GM12878 (cell line): ENCODE measurements around the gene MAML3. TPM values are rescaled to one million over a fixed set of nuclear protein-coding genes. Genes with fewer than 3 reads are reported as not detected.
A peak's percentile ranks its signal among the peaks of the same experiment; 100 is the strongest.

Experiments
- ATF3 ChIP-seq: IDR thresholded peaks from 2 replicates; pipeline ENCODE4 v1.6.1; 2011; ENCODE audit warnings: low read depth, mild to moderate bottlenecking, low read length, moderate library complexity, borderline replicate concordance; ENCODE audit errors: extremely low read depth
- CBFB ChIP-seq: IDR thresholded peaks from 2 replicates; pipeline ENCODE4 v1.6.1; 2016; ENCODE audit warnings: antibody characterized with exemption, low read depth
- CBX5 ChIP-seq: sonication (generic); IDR thresholded peaks from 2 replicates; pipeline ENCODE4 v1.6.1; 2016; ENCODE audit warnings: low read depth, moderate library complexity, mild to moderate bottlenecking, inconsistent platforms
- CEBPZ ChIP-seq: fragments of 150-350 bp; IDR thresholded peaks from 2 replicates; pipeline ENCODE4 v1.6.1; 2016; ENCODE audit warnings: low read depth, low read length
- CREB1 ChIP-seq: IDR thresholded peaks from 2 replicates; pipeline ENCODE4 v1.6.1; 2012; ENCODE audit warnings: low read depth, mild to moderate bottlenecking, inconsistent platforms
- EP300 ChIP-seq, 2 experiments: fragments of 150-350 bp in 1 of 2; IDR thresholded peaks; 2 replicates each; pipeline ENCODE4 v1.6.1; 2011 to 2012; ENCODE audit warnings: low read depth in 2 of 2, low read length in 2 of 2, borderline replicate concordance in 1 of 2, improper control_type of control experiment in 1 of 2, inconsistent platforms in 1 of 2; ENCODE audit not compliant: control insufficient read depth in 1 of 2
- IKZF2 ChIP-seq, 2 experiments: fragments of 450-650 bp; IDR thresholded peaks; 2 replicates each; pipeline ENCODE4 v1.6.1; 2017; ENCODE audit warnings: mild to moderate bottlenecking in 2 of 2, moderate library complexity in 2 of 2
- JUNB ChIP-seq: IDR thresholded peaks from 2 replicates; pipeline ENCODE4 v1.6.1; 2016; ENCODE audit warnings: antibody characterized with exemption, mild to moderate bottlenecking
- LARP7 ChIP-seq: fragments of 450-650 bp; IDR thresholded peaks from 2 replicates; pipeline ENCODE4 v1.6.1; 2017; ENCODE audit warnings: mild to moderate bottlenecking
- MEF2B ChIP-seq: fragments of 450-650 bp; IDR thresholded peaks from 2 replicates; pipeline ENCODE4 v1.6.1; 2018; ENCODE audit warnings: mild to moderate bottlenecking, moderate library complexity; ENCODE audit not compliant: partially characterized antibody, poor library complexity, severe bottlenecking
- MLLT1 ChIP-seq: fragments of 450-650 bp; IDR thresholded peaks from 2 replicates; pipeline ENCODE4 v1.6.1; 2016; ENCODE audit warnings: mild to moderate bottlenecking
- MTA3 ChIP-seq: IDR thresholded peaks from 2 replicates; pipeline ENCODE4 v1.6.1; 2012; ENCODE audit warnings: low read length, inconsistent platforms, borderline replicate concordance
- MYB ChIP-seq: fragments of 150-350 bp; IDR thresholded peaks from 2 replicates; pipeline ENCODE4 v1.6.1; 2014; ENCODE audit warnings: mild to moderate bottlenecking, low read depth, low read length, borderline replicate concordance
- NR2C1 ChIP-seq: fragments of 450-650 bp; IDR thresholded peaks from 2 replicates; pipeline ENCODE4 v1.6.1; 2017; ENCODE audit warnings: antibody characterized with exemption, mild to moderate bottlenecking, moderate library complexity
- PBX3 ChIP-seq: IDR thresholded peaks from 2 replicates; pipeline ENCODE4 v1.6.1; 2011; ENCODE audit warnings: mild to moderate bottlenecking, low read depth, low read length, moderate library complexity; ENCODE audit not compliant: insufficient replicate concordance
- SRF ChIP-seq, 2 experiments: IDR thresholded peaks; 2 replicates each; pipeline ENCODE4 v1.6.1; 2011; ENCODE audit warnings: low read depth in 2 of 2, low read length in 2 of 2, mild to moderate bottlenecking in 1 of 2, moderate library complexity in 1 of 2
- STAT1 ChIP-seq: fragments of 450-650 bp; conservative IDR thresholded peaks from 2 replicates; pipeline ENCODE4 v1.6.1; 2014; ENCODE audit warnings: antibody characterized with exemption, mild to moderate bottlenecking
- ZBTB40 ChIP-seq: fragments of 450-650 bp; IDR thresholded peaks from 2 replicates; pipeline ENCODE4 v1.6.1; 2016; ENCODE audit warnings: mild to moderate bottlenecking, moderate library complexity, borderline replicate concordance
- ZNF217 ChIP-seq: fragments of 450-650 bp; IDR thresholded peaks from 2 replicates; pipeline ENCODE4 v1.6.1; 2017; ENCODE audit warnings: antibody characterized with exemption, mild to moderate bottlenecking
- polyA plus RNA-seq, 11 experiments: library from polyadenylated mRNA; depleted of rRNA in 4 of 11; unstranded in 6 of 11; stranded (reverse) in 5 of 11; fragments of >200 nt; fragmentation: Nextera tagmentation in 4 of 11; fragmentation: Illumina TruSeq in 1 of 11; extraction: Ambion mirVana in 4 of 11; extraction: Trizol in 1 of 11; gene quantifications; 1 replicate in 1 of 11; 2 replicates in 10 of 11; pipeline versions ENCODE4 v1.2.1 to v1.2.3, GENCODE V29; 2011 to 2016; ENCODE audit warnings: inconsistent platforms in 2 of 11, missing spikeins in 2 of 11, low read depth in 1 of 11
- total RNA-seq, 4 experiments: library from RNA; depleted of rRNA in 3 of 4; stranded (reverse); fragments of >200 nt in 3 of 4; fragmentation: Illumina TruSeq in 1 of 4; extraction: Trizol in 1 of 4; gene quantifications; 2 replicates each; pipeline versions ENCODE4 v1.2.1 to v1.2.3, GENCODE V29; 2013 to 2021

Gene MAML3
- total and polyA plus RNA-seq, 10 of the 15 experiments (the other 5 are each of a cell fraction or from before 2014, with no cell fraction given): under 0.01 to 0.53 (median 0.06) TPM; not detected in 2

- TF ChIP-seq MLLT1 (peak; percentile 84; the same call in 1 of the 2 replicates), ZNF217 (no peak), ATF3 (no peak), JUNB (no peak), EP300 (IDR thresholded peaks at IDR 0.05; ENCODE audit: borderline replicate concordance in 1 of 2, control insufficient read depth in 1 of 2, low read depth in 2 of 2, low read length in 2 of 2) (0 out of 4 replicates have a peak, but pooled peaks of 1 of the 2 experiments have one; percentile 14), STAT1 (no peak), PBX3 (no peak), CEBPZ (no peak), CREB1 (0 out of 2 replicates have a peak, but pooled peaks have one; percentile 17), ZBTB40 (no peak), CBX5 (peak; percentile 80; the same call in 1 of the 2 replicates), MTA3 (0 out of 2 replicates have a peak, but pooled peaks have one; percentile 67), MYB (no peak), NR2C1 (no peak), CBFB (peak; percentile 94), IKZF2 (IDR thresholded peaks at IDR 0.05) (peak; percentile 70 to 73; a peak in 3 of 4 replicates), LARP7 (no peak), MEF2B (peak; percentile 96), SRF (IDR thresholded peaks at IDR 0.05; ENCODE audit: low read depth in 2 of 2, low read length in 2 of 2) (no peak)
Observed at GRCh38 chr4:139950568-139950967, 203.4 kb downstream of the MAML3 start (continued).
